Stimulated activated naive B cell treated with anti-CD40 and anti-IgM and Interleukin-4, amounts not matched to agents 10 μg/mL and 1 μg/mL and 100 μg/mL, for 72 hours (primary cell): ENCODE measurements around the gene MYPOP.
A peak's percentile ranks its signal among the peaks of the same experiment; 100 is the strongest.
"Not testable (repeated sequence)": the region's sequence is repeated elsewhere in the genome, so short reads cannot be mapped to it uniquely, and the experiment has no call there.

Experiments
- ATAC-seq, 2 donors: fragments of 150-1000 bp; cut with Tn5 transposase; replicated peaks; 2 replicates each; pipeline ENCODE4 v1.10.0; 2021; ENCODE audit warnings: moderate library complexity in 1 of 2
- DNase-seq: peaks from one replicate; pipeline ENCODE4 v3.0.0; 2021
- H3K27ac Mint-ChIP-seq: one replicate; pipeline ENCODE4 v1.8.0; 2022; ENCODE audit warnings: mild to moderate bottlenecking, mixed read lengths
- H3K27me3 Mint-ChIP-seq, 2 donors: one replicate each; pipeline ENCODE4 v1.8.0; 2022; ENCODE audit warnings: mixed read lengths in 2 of 2
- H3K36me3 Mint-ChIP-seq, 2 donors: one replicate each; pipeline ENCODE4 v1.8.0; 2022; ENCODE audit warnings: mixed read lengths in 2 of 2, mild to moderate bottlenecking in 1 of 2
- H3K4me1 Mint-ChIP-seq, 2 donors: one replicate each; pipeline ENCODE4 v1.8.0; 2022; ENCODE audit warnings: mixed read lengths in 2 of 2, mild to moderate bottlenecking in 1 of 2
- H3K4me3 Mint-ChIP-seq, 2 donors: one replicate each; pipeline ENCODE4 v1.8.0; 2022; ENCODE audit warnings: mild to moderate bottlenecking in 2 of 2, mixed read lengths in 2 of 2, moderate library complexity in 1 of 2
- H3K9me3 Mint-ChIP-seq, 2 donors: one replicate each; pipeline ENCODE4 v1.8.0; 2022; ENCODE audit warnings: mixed read lengths in 2 of 2, mild to moderate bottlenecking in 1 of 2

The MYPOP gene

GRCh38 chr19:45867241-45867640 is 35.2 kb downstream of the MYPOP start:
- not testable (repeated sequence) for ATAC-seq, H3K9me3 Mint-ChIP-seq, DNase-seq, H3K36me3 Mint-ChIP-seq, H3K4me3 Mint-ChIP-seq, H3K27ac Mint-ChIP-seq
- peaks cover 11 to 13% of the 10 kb centered on the region in 2 donors for H3K4me1 Mint-ChIP-seq
- peaks cover 31 to 34% of the 10 kb centered on the region in 2 donors for H3K27me3 Mint-ChIP-seq

GRCh38 chr19:45866400-45867176 is 35.8 kb downstream of the MYPOP start:
- Mint-ChIP-seq H3K9me3 (no peaks in the 10 kb centered on the region), H3K27ac (peak overlapping the region; percentile 57), H3K4me3 (no peak overlapping the region), H3K27me3 (peaks cover 27 to 34% of the 10 kb centered on the region in 2 donors), H3K36me3 (no peaks in the 10 kb centered on the region), H3K4me1 (peaks cover 11 to 19% of the 10 kb centered on the region in 2 donors)
- DNase-seq: no peak
- ATAC-seq: no peak

- Mint-ChIP-seq H3K36me3 (peaks cover 2 to 4% of the 10 kb centered on the region in 2 donors), H3K27me3 (peaks cover 26 to 34% of the 10 kb centered on the region in 2 donors), H3K4me3 (no peak overlapping the region), H3K4me1 (peaks cover 13 to 26% of the 10 kb centered on the region in 2 donors), H3K27ac (no peak overlapping the region), H3K9me3 (no peaks in the 10 kb centered on the region)
- DNase-seq: no peak
- no peak for ATAC-seq
Observed at GRCh38 chr19:45865269-45865948, 37.0 kb downstream of the MYPOP start.

GRCh38 chr19:45864629-45865082 is 37.8 kb downstream of the MYPOP start:
- no peak for ATAC-seq
- H3K27ac Mint-ChIP-seq: peak overlapping the region; percentile 74
- H3K4me3 Mint-ChIP-seq: peak overlapping the region in 1 of 2 donors; percentile 66
- H3K9me3 Mint-ChIP-seq: no peaks in the 10 kb centered on the region
- no peak for DNase-seq
- H3K27me3 Mint-ChIP-seq: peaks cover 26 to 34% of the 10 kb centered on the region in 2 donors
- peaks cover 2 to 8% of the 10 kb centered on the region in 2 donors for H3K36me3 Mint-ChIP-seq
- peaks cover 13 to 26% of the 10 kb centered on the region in 2 donors for H3K4me1 Mint-ChIP-seq

GRCh38 chr19:45863840-45864628 is 38.4 kb downstream of the MYPOP start, which contains the start of gene FOXA3:
TSS of gene FOXA3 (plus strand) at chr19:45864326. CDS start at chr19:45864457, 131 bp downstream.
- no peaks in the 10 kb centered on the region for H3K9me3 Mint-ChIP-seq
- ATAC-seq (peak; percentile 8), DNase-seq (peak; percentile 39)
- H3K4me3 Mint-ChIP-seq: peak within 1 kb of the TSS; percentile 90 to 91
- H3K36me3 Mint-ChIP-seq: peaks cover 6 to 14% of the 10 kb centered on the region in 2 donors
- peaks cover 26 to 34% of the 10 kb centered on the region in 2 donors for H3K27me3 Mint-ChIP-seq
- H3K27ac Mint-ChIP-seq: peak within 1 kb of the TSS; percentile 96
- peaks cover 15 to 31% of the 10 kb centered on the region in 2 donors for H3K4me1 Mint-ChIP-seq

GRCh38 chr19:45863335-45863839 is 39.0 kb downstream of the MYPOP start:
- Mint-ChIP-seq H3K9me3 (no peaks in the 10 kb centered on the region), H3K27me3 (peaks cover 26 to 34% of the 10 kb centered on the region in 2 donors), H3K4me3 (peak overlapping the region; percentile 90 to 91), H3K36me3 (peaks cover 11 to 20% of the 10 kb centered on the region in 2 donors), H3K27ac (peak overlapping the region; percentile 96), H3K4me1 (peaks cover 16 to 31% of the 10 kb centered on the region in 2 donors)
- ATAC-seq (no peak), DNase-seq (no peak)

- peaks cover 16 to 26% of the 10 kb centered on the region in 2 donors for H3K36me3 Mint-ChIP-seq
- H3K27me3 Mint-ChIP-seq: peaks cover 26 to 34% of the 10 kb centered on the region in 2 donors
- peak within 1 kb of the TSS; percentile 96 for H3K27ac Mint-ChIP-seq
- peak; percentile 99 for DNase-seq
- peaks cover 20 to 31% of the 10 kb centered on the region in 2 donors for H3K4me1 Mint-ChIP-seq
- H3K9me3 Mint-ChIP-seq: no peaks in the 10 kb centered on the region
- ATAC-seq: peak; percentile 94 to 96
- H3K4me3 Mint-ChIP-seq: peak within 1 kb of the TSS; percentile 90 to 91
Observed at GRCh38 chr19:45862564-45863334, 39.7 kb downstream of the MYPOP start, which contains the start of gene SYMPK. TSS of gene SYMPK (minus strand) at chr19:45863147. CDS start at chr19:45854495, 8,652 bp downstream.

- peaks cover 16 to 26% of the 10 kb centered on the region in 2 donors for H3K36me3 Mint-ChIP-seq
- no peaks in the 10 kb centered on the region for H3K9me3 Mint-ChIP-seq
- H3K27me3 Mint-ChIP-seq: peaks cover 26 to 33% of the 10 kb centered on the region in 2 donors
- peak overlapping the region; percentile 90 to 91 for H3K4me3 Mint-ChIP-seq
- DNase-seq: no peak
- peaks cover 20 to 31% of the 10 kb centered on the region in 2 donors for H3K4me1 Mint-ChIP-seq
- peak overlapping the region; percentile 96 for H3K27ac Mint-ChIP-seq
- ATAC-seq: no peak
Observed at GRCh38 chr19:45862271-45862563, 40.2 kb downstream of the MYPOP start.

GRCh38 chr19:45860359-45861259 is 41.8 kb downstream of the MYPOP start:
- DNase-seq (no peak), ATAC-seq (no peak)
- Mint-ChIP-seq H3K36me3 (peaks cover 16 to 28% of the 10 kb centered on the region in 2 donors), H3K4me1 (peaks cover 20 to 34% of the 10 kb centered on the region in 2 donors), H3K9me3 (no peaks in the 10 kb centered on the region), H3K27ac (peak overlapping the region; percentile 96), H3K4me3 (peak overlapping the region; percentile 90 to 91), H3K27me3 (peaks cover 23 to 25% of the 10 kb centered on the region in 2 donors)

GRCh38 chr19:45854167-45854778 is 48.1 kb downstream of the MYPOP start:
- Mint-ChIP-seq H3K4me3 (no peak overlapping the region), H3K36me3 (peaks cover 30 to 58% of the 10 kb centered on the region in 2 donors), H3K27ac (peak overlapping the region; percentile 42), H3K9me3 (no peaks in the 10 kb centered on the region), H3K4me1 (peaks cover 6 to 23% of the 10 kb centered on the region in 2 donors), H3K27me3 (no peaks in the 10 kb centered on the region)
- no peak for DNase-seq
- ATAC-seq: no peak

GRCh38 chr19:45852983-45853382 is 49.4 kb downstream of the MYPOP start:
- no peak overlapping the region for H3K4me3 Mint-ChIP-seq
- ATAC-seq (no peak), DNase-seq (no peak)
- no peaks in the 10 kb centered on the region for H3K27me3 Mint-ChIP-seq
- peaks cover 3 to 21% of the 10 kb centered on the region in 2 donors for H3K4me1 Mint-ChIP-seq
- H3K9me3 Mint-ChIP-seq: no peaks in the 10 kb centered on the region
- H3K27ac Mint-ChIP-seq: peak overlapping the region; percentile 87
- H3K36me3 Mint-ChIP-seq: peaks cover 28 to 52% of the 10 kb centered on the region in 2 donors

GRCh38 chr19:45852145-45852750 is 50.2 kb downstream of the MYPOP start:
- Mint-ChIP-seq H3K4me3 (no peak overlapping the region), H3K9me3 (no peaks in the 10 kb centered on the region), H3K4me1 (peaks cover 3 to 21% of the 10 kb centered on the region in 2 donors), H3K27me3 (no peaks in the 10 kb centered on the region), H3K36me3 (peaks cover 33 to 58% of the 10 kb centered on the region in 2 donors), H3K27ac (no peak overlapping the region)
- no peak for DNase-seq
- no peak for ATAC-seq
